ENCODE measurements around the gene PHLPP1. TPM values are rescaled to one million over a fixed set of nuclear protein-coding genes. Genes with fewer than 3 reads are reported as not detected.

Gene PHLPP1
- total RNA-seq, 1 experiment from 2014 or later = 14.1 TPM

DNA sequence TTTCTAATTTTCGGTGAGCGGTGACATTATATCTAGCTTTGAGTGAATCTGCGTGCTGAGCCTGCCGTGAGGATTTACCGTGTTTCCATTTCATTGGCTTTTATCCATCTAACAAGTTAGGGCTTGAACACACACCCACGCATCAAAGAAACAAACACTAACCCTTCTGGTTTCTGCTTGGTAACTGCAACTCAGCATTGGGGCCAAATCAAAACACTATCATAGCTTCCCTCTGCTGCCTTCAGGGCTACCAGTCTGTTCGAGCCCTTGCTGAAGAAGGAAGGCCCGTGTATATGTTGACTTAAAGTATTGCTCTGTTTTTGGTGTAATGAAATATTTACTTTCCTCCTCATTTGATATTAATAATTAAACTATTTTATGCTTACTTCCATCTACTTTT is 227.2 kb downstream of the PHLPP1 start:
- CTCF ChIA-PET = no interaction called here
- POLR2A ChIA-PET (ENCODE audit: unreplicated experiment) = no interaction called here
- H3K9me3 ChIP-seq (ENCODE audit: low read length) = no peaks in the 10 kb centered on the region
- no peaks in the 10 kb centered on the region for H4K20me1 ChIP-seq (ENCODE audit: low read length)
- no peaks in the 10 kb centered on the region for H3K9me2 ChIP-seq (replicated peaks; ENCODE audit: low read length)
- peaks cover 9% of the 10 kb centered on the region for H3K36me3 ChIP-seq (ENCODE audit: low read depth, low read length)
- no peaks in the 10 kb centered on the region for H3F3A ChIP-seq (ENCODE audit: low read length, unreplicated experiment)
- no peak for DNase-seq
- TF ChIP-seq EZH2 (IDR thresholded peaks at IDR 0.05; ENCODE audit: low read length, unreplicated experiment) (no peak), EZH2phosphoT487 (IDR thresholded peaks at IDR 0.05; ENCODE audit: borderline replicate concordance, low read length) (no peak)
- TF ChIP-seq, protein P1, sequence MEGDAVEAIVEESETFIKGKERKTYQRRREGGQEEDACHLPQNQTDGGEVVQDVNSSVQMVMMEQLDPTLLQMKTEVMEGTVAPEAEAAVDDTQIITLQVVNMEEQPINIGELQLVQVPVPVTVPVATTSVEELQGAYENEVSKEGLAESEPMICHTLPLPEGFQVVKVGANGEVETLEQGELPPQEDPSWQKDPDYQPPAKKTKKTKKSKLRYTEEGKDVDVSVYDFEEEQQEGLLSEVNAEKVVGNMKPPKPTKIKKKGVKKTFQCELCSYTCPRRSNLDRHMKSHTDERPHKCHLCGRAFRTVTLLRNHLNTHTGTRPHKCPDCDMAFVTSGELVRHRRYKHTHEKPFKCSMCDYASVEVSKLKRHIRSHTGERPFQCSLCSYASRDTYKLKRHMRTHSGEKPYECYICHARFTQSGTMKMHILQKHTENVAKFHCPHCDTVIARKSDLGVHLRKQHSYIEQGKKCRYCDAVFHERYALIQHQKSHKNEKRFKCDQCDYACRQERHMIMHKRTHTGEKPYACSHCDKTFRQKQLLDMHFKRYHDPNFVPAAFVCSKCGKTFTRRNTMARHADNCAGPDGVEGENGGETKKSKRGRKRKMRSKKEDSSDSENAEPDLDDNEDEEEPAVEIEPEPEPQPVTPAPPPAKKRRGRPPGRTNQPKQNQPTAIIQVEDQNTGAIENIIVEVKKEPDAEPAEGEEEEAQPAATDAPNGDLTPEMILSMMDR (conservative IDR thresholded peaks at IDR 0.05; ENCODE audit: low read depth, low read length) = no peak
- no peak overlapping the region for H3K4me3 ChIP-seq (ENCODE audit: low read length)
- intact Hi-C loops (cut with micrococcal nuclease) = no loop called here
- no peak overlapping the region for H3K4me2 ChIP-seq (ENCODE audit: low read length)
- H3K4me1 ChIP-seq (ENCODE audit: insufficient read depth, low read length) = peaks cover 13% of the 10 kb centered on the region
- no peak overlapping the region for H3K9ac ChIP-seq (ENCODE audit: low read length)
- H3K27me3 ChIP-seq (ENCODE audit: low read length) = no peaks in the 10 kb centered on the region
- BruUV-seq (replicated peaks) = no TSS peak
- no peaks in the 10 kb centered on the region for H3K79me2 ChIP-seq (ENCODE audit: low read length)
- no peak overlapping the region for H2AFZ ChIP-seq (ENCODE audit: low read length)
- H3K27ac ChIP-seq (ENCODE audit: low read length) = no peak overlapping the region
- no peak for ATAC-seq

DNA sequence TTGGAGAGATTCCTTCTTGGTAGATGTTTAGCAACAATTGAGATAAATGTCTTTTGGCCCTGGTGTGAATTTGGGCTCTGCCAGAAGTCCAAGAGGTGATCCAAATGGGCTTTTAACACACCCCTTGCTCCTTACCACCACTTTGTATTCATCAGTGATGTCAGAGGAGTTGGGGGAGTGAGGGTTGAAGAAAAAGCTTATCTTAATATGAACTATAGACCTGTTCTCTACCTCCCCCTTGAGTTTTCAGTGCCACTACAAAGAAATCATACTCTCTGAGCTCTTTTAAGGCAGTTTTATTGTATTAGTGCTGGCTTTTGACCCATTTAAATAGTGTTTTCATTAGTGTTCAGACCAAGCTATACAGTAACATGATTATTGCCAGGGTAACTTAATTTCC is 229.1 kb downstream of the PHLPP1 start:
- ChIA-PET POLR2A (ENCODE audit: unreplicated experiment) (no interaction called here), CTCF (interaction anchor here (0.7 to 1.6 kb wide), 3 partner anchors 13 to 230 kb away, joined by 3 to 17 read pairs (median 4); partner anchors contain the start of gene PHLPP1)
- H3K36me3 ChIP-seq (ENCODE audit: low read depth, low read length) = peaks cover 9% of the 10 kb centered on the region
- intact Hi-C loops (cut with micrococcal nuclease) = no loop called here
- no peaks in the 10 kb centered on the region for H3K9me3 ChIP-seq (ENCODE audit: low read length)
- H3K9me2 ChIP-seq (replicated peaks; ENCODE audit: low read length) = no peaks in the 10 kb centered on the region
- H3K4me1 ChIP-seq (ENCODE audit: insufficient read depth, low read length) = no peaks in the 10 kb centered on the region
- H3K9ac ChIP-seq (ENCODE audit: low read length) = no peak overlapping the region
- no peak overlapping the region for H3K4me2 ChIP-seq (ENCODE audit: low read length)
- H4K20me1 ChIP-seq (ENCODE audit: low read length) = no peaks in the 10 kb centered on the region
- H2AFZ ChIP-seq (ENCODE audit: low read length) = no peak overlapping the region
- DNase-seq (no peak), ATAC-seq (peak; percentile 27; the same call in 1 of the 2 replicates)
- H3F3A ChIP-seq (ENCODE audit: low read length, unreplicated experiment) = no peaks in the 10 kb centered on the region
- BruUV-seq (replicated peaks) = no TSS peak
- H3K27me3 ChIP-seq (ENCODE audit: low read length) = no peaks in the 10 kb centered on the region
- TF ChIP-seq, protein P1 (conservative IDR thresholded peaks at IDR 0.05; ENCODE audit: low read depth, low read length) = no peak; the same call in 1 of the 2 replicates
- no peak for TF ChIP-seq EZH2phosphoT487 (IDR thresholded peaks at IDR 0.05; ENCODE audit: borderline replicate concordance, low read length)
- no peak for TF ChIP-seq EZH2 (IDR thresholded peaks at IDR 0.05; ENCODE audit: low read length, unreplicated experiment)
- no peaks in the 10 kb centered on the region for H3K79me2 ChIP-seq (ENCODE audit: low read length)
- no peak overlapping the region for H3K4me3 ChIP-seq (ENCODE audit: low read length)
- no peak overlapping the region for H3K27ac ChIP-seq (ENCODE audit: low read length)

DNA sequence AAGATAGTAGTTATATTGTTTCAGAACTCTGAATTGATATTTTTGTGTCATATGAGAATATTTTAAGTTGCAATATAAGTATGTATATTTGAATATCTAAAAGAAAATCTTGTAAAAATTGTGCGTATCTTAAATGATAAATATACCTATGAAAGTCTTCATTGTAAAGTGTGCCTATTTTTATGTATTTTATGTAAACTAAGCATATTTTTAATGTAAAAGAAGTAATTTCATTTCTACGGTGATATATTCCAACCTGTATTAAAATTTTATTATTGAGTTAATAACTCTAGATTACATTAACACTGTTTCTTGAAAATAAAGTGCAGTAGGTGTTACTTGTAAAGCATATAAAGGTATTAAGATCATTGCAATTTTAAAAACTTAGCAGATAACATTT is 233.4 kb downstream of the PHLPP1 start:
- Histone ChIP-seq H3K36me3 (ENCODE audit: low read depth, low read length) (peaks cover 9% of the 10 kb centered on the region), H4K20me1 (ENCODE audit: low read length) (no peaks in the 10 kb centered on the region), H3K9ac (ENCODE audit: low read length) (no peak overlapping the region), H3K27me3 (ENCODE audit: low read length) (no peaks in the 10 kb centered on the region), H3K27ac (ENCODE audit: low read length) (no peak overlapping the region), H2AFZ (ENCODE audit: low read length) (no peak overlapping the region), H3K4me3 (ENCODE audit: low read length) (no peak overlapping the region), H3K9me3 (ENCODE audit: low read length) (no peaks in the 10 kb centered on the region), H3K79me2 (ENCODE audit: low read length) (no peaks in the 10 kb centered on the region), H3K4me2 (ENCODE audit: low read length) (no peak overlapping the region), H3K4me1 (ENCODE audit: insufficient read depth, low read length) (peaks cover 18% of the 10 kb centered on the region), H3K9me2 (replicated peaks; ENCODE audit: low read length) (no peaks in the 10 kb centered on the region), H3F3A (ENCODE audit: low read length, unreplicated experiment) (no peaks in the 10 kb centered on the region)
- intact Hi-C loops (cut with micrococcal nuclease) = no loop called here
- no peak for ATAC-seq
- ChIA-PET CTCF (no interaction called here), POLR2A (ENCODE audit: unreplicated experiment) (no interaction called here)
- BruUV-seq (replicated peaks) = no TSS peak
- TF ChIP-seq, protein P1 (conservative IDR thresholded peaks at IDR 0.05; ENCODE audit: low read depth, low read length) = no peak
- no peak for DNase-seq

Measured in PC-3 (cell line).